PFSK-1 (cell line): ENCODE measurements around the gene IFIH1.

Experiments used
- FOXP2 ChIP-seq: optimal IDR thresholded peaks from 2 replicates; pipeline ENCODE3; 2011; ENCODE audit warnings: borderline replicate concordance, control low read depth, inconsistent platforms; ENCODE audit not compliant: insufficient read depth; ENCODE audit errors: extremely low read length, extremely low read depth
- POLR2AphosphoS5 ChIP-seq: IDR thresholded peaks from 2 replicates; pipeline ENCODE4 v1.6.1; 2012; ENCODE audit warnings: low read depth, mild to moderate bottlenecking, control low read depth, low read length, moderate library complexity
- REST ChIP-seq, 2 experiments: IDR thresholded peaks; 2 replicates each; pipeline versions ENCODE4 v1.6.1 to v1.8.0; 2011 to 2012; ENCODE audit warnings: low read depth in 2 of 2, low read length in 2 of 2, control low read depth in 1 of 2, inconsistent platforms in 1 of 2, mild to moderate bottlenecking in 1 of 2, moderate library complexity in 1 of 2; ENCODE audit not compliant: insufficient read depth in 1 of 2
- SIN3A ChIP-seq: IDR thresholded peaks from 2 replicates; pipeline ENCODE4 v1.6.1; 2012; ENCODE audit warnings: mild to moderate bottlenecking, low read length, moderate library complexity, borderline replicate concordance; ENCODE audit not compliant: insufficient read depth
- TAF1 ChIP-seq: IDR thresholded peaks from 2 replicates; pipeline ENCODE4 v1.6.1; 2012; ENCODE audit warnings: low read length, control low read depth, borderline replicate concordance; ENCODE audit not compliant: insufficient read depth

IFIH1 gene

GRCh38 chr2:162242586-162243280 is 75.8 kb downstream of the IFIH1 start:
- TF ChIP-seq POLR2AphosphoS5 (no peak), REST (IDR thresholded peaks at IDR 0.05; ENCODE audit: insufficient read depth in 1 of 2, low read depth in 2 of 2, low read length in 2 of 2) (no peak), FOXP2 (no peak)

GRCh38 chr2:162241571-162241970 is 76.9 kb downstream of the IFIH1 start:
- TF ChIP-seq REST (IDR thresholded peaks at IDR 0.05; ENCODE audit: insufficient read depth in 1 of 2, low read depth in 2 of 2, low read length in 2 of 2) = no peak
- TF ChIP-seq TAF1 = no peak
- TF ChIP-seq SIN3A = no peak
- no peak for TF ChIP-seq POLR2AphosphoS5
- no peak for TF ChIP-seq FOXP2

- TF ChIP-seq POLR2AphosphoS5 (no peak), TAF1 (no peak), REST (IDR thresholded peaks at IDR 0.05; ENCODE audit: insufficient read depth in 1 of 2, low read depth in 2 of 2, low read length in 2 of 2) (no peak), FOXP2 (no peak), SIN3A (no peak)
These were observed 83.6 kb downstream of the IFIH1 start for GRCh38 chr2:162234620-162235462.

- TF ChIP-seq SIN3A (no peak), REST (IDR thresholded peaks at IDR 0.05; ENCODE audit: insufficient read depth in 1 of 2, low read depth in 2 of 2, low read length in 2 of 2) (no peak), FOXP2 (no peak), TAF1 (no peak), POLR2AphosphoS5 (no peak)
These were observed 85.3 kb downstream of the IFIH1 start for GRCh38 chr2:162233197-162233596.
